KG1 (cell line): ENCODE data around the gene TMEM81.

Experiments
- DNase-seq: peaks from one replicate; lab custom pipeline; 2025; lab: John Stamatoyannopoulos, UW

TMEM81 gene

DNA sequence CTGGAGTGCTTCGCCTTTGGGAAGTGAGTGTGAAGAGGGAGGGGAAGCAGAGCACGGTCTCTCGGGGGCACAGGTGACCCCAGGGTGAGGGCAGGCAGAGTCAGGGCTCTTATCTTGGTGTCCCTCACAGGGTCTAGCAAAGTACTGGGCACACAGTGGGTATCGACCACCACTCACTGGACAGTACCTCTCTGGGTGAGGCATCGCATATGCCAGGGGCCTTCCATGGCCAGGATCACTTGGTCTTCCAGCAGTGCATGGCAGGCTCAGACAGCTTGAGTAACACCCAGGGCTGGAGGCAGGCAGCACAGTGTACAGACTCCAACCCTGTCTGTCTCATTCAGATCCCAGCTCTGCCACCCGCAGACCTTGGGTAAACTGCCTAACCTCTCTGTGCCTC is 24.6 kb downstream of the TMEM81 start:
- no peak for DNase-seq

GRCh38 chr1:205058853-205059252 is 25.4 kb downstream of the TMEM81 start:
- no peak for DNase-seq

DNA sequence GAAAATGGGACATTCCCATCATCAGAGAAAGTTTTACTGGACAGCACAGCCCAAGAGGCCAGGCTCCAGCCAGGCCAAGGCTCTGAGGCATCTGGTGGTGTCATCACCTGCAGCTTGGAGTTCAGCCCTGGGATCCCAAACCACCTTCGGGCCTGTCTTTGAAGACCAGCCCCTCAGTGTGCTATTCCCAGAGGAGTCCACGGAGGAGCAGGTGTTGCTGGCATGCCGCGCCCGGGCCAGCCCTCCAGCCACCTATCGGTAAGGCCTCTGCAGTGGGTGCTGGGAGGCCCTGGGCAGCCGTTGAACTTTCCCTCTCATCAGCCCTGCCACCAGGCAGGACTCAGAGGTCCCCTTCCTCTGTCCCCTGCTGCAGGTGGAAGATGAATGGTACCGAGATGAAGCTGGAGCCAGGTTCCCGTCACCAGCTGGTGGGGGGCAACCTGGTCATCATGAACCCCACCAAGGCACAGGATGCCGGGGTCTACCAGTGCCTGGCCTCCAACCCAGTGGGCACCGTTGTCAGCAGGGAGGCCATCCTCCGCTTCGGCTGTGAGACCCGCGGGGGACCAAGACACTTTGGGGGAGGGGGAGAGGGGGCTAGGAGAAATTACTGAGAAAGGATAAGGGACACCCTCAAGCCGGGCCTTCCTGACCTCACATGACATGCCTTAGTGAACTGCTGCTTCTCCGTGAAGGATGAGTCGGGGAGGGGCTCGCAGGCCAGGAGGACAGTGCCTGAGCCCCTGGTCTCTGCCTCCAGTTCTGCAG is 26.3 kb downstream of the TMEM81 start:
- DNase-seq: no peak

GRCh38 chr1:205056956-205057568 is 27.2 kb downstream of the TMEM81 start:
- no peak for DNase-seq

DNA sequence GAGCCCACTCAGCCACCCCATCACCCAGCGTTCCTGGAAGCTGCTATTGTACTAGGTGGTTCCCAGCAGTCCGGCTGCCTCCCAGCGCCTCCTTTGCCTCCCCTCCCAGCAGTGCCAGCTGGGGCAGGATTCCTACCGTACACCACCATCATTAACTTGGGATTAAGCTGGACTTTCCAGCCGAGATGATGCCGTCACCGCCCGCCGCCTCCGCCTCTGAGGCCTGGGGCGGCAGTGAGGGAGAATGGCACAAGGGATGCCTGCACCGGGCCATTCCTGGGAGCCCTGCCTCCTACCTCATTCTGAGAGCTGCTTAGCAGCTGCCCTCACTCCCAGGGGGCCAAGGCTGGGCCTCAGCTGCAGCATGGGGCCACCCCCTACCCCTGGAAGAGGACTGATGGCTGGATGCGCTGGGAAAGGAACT is 28.1 kb downstream of the TMEM81 start:
- DNase-seq: no peak

DNA sequence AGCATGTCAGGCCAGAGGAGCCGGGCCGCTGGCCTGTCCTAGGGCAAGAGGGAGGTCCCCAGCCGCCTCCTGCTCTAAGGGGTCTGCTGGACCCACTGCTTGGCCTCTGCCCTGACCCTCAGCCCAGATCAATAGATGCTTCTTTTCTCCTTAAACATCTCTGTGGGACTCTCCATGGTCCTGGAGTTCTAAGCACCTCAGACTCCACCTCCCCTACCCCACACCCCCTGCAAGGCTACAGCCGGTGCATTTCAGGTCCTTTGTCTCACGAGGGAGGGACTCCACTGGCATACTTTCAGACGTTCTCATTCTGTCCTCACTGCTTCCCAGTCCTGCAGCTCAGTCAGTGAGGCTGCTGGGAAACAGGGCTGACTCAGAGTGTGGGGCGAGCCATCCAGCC is 30.2 kb downstream of the TMEM81 start:
- no peak for DNase-seq

- no peak for DNase-seq
Measured at GRCh38 chr1:205053296-205053695, 31.0 kb downstream of the TMEM81 start.

DNA sequence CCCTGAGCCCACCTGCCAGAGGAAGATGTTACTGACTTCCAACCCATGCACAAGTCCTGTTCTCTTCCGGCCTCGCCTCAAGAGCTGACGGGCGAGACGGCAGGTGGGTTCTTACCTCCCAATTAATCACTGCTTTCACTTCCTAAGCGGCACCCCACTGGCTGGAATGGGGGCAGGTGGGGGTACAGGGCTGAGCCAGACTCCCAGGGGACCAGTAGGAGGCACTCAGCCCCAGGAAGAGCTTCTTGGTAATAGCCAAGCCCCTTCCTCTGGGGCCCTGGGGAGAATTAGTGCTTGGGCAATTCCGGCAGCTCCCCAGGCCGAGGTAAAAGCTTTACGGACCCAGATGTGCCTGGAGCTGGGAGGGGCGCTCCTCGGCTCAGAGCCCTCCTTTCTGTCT is 31.6 kb downstream of the TMEM81 start:
- DNase-seq: no peak

- no peak for DNase-seq
Measured at GRCh38 chr1:205049479-205049878, 34.8 kb downstream of the TMEM81 start.

- no peak for DNase-seq
Measured at GRCh38 chr1:205048382-205048781, 35.9 kb downstream of the TMEM81 start.

GRCh38 chr1:205047764-205048231 is 36.5 kb downstream of the TMEM81 start:
- no peak for DNase-seq

DNA sequence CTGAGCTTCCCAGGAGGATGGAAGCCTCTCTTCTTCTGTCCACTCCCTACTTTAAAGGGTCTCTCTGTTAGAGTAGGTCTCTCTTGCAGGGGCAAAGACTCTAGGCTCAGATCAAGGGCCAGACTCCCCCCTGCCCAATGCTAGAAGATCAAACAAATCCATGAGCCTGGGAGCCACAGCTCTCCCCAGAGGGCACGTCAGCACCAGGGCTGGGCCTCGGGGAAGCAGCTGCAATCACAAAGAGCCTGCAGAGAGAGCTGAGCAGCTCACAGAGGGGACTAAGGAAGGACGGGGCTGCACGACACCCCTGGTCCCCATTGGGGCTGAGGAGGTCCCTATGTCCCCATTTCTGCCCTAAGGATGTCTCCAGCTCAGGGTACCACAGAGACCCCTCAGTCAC is 37.4 kb downstream of the TMEM81 start:
- no peak for DNase-seq

DNA sequence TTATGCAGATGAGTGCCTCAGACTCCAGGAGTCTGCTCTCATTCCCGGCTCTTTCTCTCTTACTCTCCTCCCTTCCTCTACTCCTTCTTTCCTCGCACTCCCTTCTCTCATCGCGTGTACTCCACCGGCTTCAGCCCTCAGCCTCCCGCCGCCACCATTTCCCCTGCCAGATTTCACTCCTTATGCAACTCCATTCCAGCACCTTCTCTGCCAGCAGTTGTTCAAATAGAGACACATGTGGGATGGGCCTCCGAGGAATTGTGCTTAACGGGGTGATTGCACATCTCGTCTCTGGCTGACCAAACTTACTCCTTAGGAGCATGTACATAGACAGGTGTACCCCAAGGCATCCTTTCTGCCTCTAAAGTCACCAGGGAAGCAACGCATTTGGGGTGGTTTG is 39.1 kb downstream of the TMEM81 start:
- no peak for DNase-seq

DNA sequence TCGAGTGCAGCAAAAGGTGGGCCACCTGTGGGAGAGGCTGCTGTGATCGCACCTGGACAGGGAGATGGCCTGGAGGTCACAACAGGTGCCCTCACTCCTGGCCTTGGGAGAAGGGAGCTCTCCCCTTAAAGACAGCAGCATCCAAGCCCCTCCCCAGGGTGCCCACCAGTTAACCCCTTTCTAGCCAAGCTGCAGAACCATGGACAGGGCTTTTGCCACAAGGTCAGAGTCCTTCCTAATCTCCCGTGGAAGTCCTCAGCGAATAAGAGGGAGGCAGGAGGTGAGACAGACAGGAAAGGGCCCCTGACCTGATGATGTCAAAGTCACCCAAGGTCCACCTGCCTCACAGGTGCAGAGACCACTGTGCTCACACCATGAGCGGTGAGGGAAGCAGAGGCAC is 39.5 kb downstream of the TMEM81 start:
- DNase-seq: no peak

DNA sequence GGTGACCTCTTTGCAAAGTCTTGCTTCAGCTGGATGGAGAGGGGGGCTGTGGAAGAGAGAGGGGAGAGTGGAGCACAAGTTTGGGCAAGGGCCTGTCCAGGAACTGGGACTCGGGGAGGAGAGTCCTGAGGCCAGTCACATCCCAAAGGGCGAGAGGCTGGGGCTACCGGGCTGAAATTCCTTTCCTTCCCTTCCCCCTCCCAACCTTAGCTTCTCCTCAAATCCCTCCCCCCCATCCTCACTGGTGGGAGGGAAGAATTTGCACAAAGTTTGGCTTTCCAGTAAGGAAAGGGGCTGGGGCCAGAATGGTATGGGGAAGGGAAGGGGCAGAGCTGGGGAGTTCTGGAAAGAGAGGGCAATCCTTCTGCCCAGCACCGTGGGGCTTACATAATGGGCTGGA is 40.4 kb downstream of the TMEM81 start:
- no peak for DNase-seq

- no peak for DNase-seq
Measured at GRCh38 chr1:205042911-205043806, 41.1 kb downstream of the TMEM81 start, which contains the start of gene CNTN2. Gene CNTN2, plus strand, starts transcription at chr1:205043212. Its CDS starts 9,974 bp downstream, at chr1:205053186.

DNA sequence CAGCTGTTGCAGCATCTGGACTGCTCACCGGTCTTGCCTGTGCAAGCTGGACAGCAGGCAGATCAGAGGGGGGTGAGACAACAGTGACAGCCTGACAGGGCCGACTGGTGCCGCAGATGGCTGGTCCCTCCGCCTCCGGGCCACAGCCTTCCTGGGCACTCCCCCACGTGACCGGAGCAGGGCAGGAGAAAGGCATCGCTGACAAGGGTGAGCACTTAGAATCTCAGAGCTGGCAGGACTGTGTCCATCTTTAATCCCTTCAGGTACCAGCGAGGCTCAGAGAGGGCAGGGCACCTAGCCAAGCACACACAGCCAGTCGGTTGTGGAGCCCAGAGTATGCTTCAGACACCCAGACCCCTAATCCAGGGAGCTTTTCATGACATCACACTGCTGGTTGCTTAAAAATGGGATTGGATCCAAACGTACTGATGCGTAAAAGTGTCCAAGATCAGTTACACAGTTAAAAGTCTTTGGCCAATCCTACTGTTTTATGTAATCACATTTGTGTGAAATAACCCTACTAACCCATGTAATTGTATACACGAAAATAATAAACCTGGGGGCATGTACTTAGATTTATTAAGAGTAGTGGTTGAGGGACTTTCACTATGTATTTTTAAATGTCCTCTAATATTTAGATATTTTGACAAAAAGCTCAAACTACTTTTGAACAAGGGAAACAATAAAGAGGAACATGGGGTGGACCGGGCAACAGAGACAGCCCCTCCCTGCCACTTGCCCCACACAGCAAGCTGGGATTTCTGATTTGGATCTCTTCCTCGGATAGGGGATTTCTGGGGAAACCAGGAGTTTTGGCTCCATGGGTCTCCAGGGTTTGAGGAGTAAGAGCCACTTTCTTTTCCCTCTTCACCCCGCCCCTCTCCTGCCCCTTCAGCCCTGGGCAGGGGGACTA is 42.0 kb downstream of the TMEM81 start:
- DNase-seq: no peak

DNA sequence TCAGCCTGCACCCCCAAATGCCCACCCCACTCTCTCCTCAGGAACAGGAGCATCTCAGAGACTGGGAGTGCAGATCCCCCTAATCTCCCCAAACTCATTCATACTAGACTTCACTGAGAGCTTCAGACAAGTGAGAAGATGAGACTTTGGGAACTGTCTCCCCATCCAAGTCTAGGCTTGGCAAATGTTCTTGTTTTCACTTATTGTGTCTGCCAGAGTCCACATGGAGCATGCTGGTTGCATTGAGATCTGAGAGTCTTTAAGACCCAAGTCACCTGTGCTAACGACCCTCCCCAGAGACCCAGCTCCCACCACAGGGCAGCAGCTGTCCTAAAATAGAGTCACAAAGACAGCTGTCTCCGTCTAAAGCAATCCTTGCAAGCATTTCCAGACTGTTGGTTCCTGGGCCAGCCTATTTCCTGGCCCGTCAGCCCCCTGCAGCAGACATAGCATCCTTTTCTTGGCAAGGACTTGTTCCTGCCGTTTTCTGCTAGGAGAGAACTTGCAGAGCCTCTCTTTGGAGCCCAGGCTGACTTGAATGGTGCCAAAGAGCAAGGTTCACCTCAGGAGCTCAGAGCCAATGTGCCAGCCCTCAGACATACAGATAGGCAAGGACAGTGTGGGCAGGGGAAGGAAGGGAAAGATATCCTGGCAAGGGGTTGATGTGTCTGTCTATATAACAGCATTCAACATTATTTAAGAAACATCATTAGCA is 43.1 kb downstream of the TMEM81 start:
- no peak for DNase-seq

DNA sequence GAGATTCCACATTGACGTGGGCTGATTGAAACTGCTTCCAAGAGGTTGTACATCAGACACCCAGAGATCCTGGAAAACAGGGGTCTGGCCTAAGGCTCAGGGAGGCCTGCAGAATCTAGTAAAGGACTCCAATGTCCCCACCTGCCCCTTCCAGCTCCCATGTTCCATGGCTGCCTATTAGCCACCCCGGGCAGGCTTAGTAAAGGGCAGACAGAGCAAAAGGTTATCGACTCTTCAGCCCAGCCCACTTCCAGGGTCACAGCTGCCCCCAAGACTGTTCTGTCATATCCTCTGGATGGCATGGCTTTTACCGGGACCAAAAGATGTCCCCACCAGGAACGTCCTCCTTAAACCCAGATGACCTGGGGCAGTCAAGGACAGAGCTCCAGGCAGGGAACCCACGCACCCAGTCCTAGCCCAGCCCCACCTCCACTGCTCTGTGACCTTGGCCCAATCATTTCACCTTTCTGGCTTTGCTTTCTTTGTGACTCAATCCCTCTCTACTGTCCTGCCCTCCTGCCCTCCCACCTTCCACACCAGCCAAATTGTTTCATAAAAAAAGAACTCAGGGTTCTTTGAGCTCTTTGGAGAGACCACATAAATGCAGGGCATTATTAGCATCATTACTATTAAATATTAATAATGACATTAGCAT is 46.0 kb downstream of the TMEM81 start:
- no peak for DNase-seq

- DNase-seq: no peak
Measured at GRCh38 chr1:205037539-205037938, 46.7 kb downstream of the TMEM81 start.
